IPS-18a (cell line): Measurements from ENCODE around the gene CXCL6.

Experiments
- H3K27ac ChIP-seq: one replicate; pipeline ENCODE4 v1.5.1; 2013; ENCODE audit warnings: low read length
- H3K27me3 ChIP-seq: one replicate; pipeline ENCODE4 v1.6.1; 2013; ENCODE audit warnings: mild to moderate bottlenecking, low read length; ENCODE audit not compliant: control insufficient read depth, insufficient read depth
- H3K36me3 ChIP-seq: one replicate; pipeline ENCODE4 v1.6.1; 2013; ENCODE audit warnings: low read depth, low read length; ENCODE audit not compliant: control insufficient read depth
- H3K4me1 ChIP-seq: one replicate; pipeline ENCODE4 v1.6.1; 2013; ENCODE audit warnings: low read depth, low read length; ENCODE audit not compliant: control insufficient read depth
- H3K4me3 ChIP-seq: one replicate; pipeline ENCODE4 v1.5.1; 2013; ENCODE audit warnings: low read length
- H3K9ac ChIP-seq: one replicate; pipeline ENCODE4 v1.6.1; 2013; ENCODE audit warnings: mild to moderate bottlenecking, low read length, moderate library complexity
- H3K9me3 ChIP-seq: one replicate; pipeline ENCODE4 v1.6.1; 2013; ENCODE audit warnings: low read depth, low read length; ENCODE audit not compliant: control insufficient read depth

The CXCL6 gene

GRCh38 chr4:73821325-73821724 lies 15.2 kb upstream of the CXCL6 start:
- Histone ChIP-seq H3K27me3 (no peaks in the 10 kb centered on the region), H3K27ac (no peak overlapping the region), H3K9ac (no peak overlapping the region), H3K4me3 (no peak overlapping the region), H3K36me3 (no peaks in the 10 kb centered on the region), H3K4me1 (no peaks in the 10 kb centered on the region), H3K9me3 (no peaks in the 10 kb centered on the region)

- Histone ChIP-seq H3K4me3 (no peak overlapping the region), H3K9me3 (no peaks in the 10 kb centered on the region), H3K4me1 (no peaks in the 10 kb centered on the region), H3K27ac (no peak overlapping the region), H3K36me3 (no peaks in the 10 kb centered on the region), H3K9ac (no peak overlapping the region), H3K27me3 (no peaks in the 10 kb centered on the region)
Observed at GRCh38 chr4:73822389-73822788, 14.1 kb upstream of the CXCL6 start.

GRCh38 chr4:73822812-73823504 lies 13.5 kb upstream of the CXCL6 start:
- no peak overlapping the region for H3K9ac ChIP-seq
- H3K27me3 ChIP-seq: no peaks in the 10 kb centered on the region

DNA sequence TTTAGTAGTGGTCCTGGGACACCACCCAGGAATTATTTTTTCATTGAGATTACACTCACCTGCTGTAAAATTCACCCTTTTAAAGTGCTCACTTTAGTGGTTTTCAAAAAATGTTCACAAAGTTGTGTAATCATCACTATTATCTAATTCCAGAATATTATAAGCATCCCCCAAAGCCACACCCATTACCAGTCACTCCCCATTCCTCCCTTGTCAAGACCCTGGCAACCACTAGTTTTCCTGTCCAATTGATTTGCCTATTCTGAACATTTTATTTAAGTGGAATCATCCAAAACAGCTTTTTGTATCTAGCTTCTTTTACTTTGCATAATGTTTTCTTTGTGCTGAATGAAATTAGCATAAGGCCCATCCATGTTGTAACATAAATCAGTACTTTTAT lies 12.7 kb upstream of the CXCL6 start:
- Histone ChIP-seq H3K9ac (no peak overlapping the region), H3K27ac (no peak overlapping the region), H3K4me3 (no peak overlapping the region), H3K36me3 (no peaks in the 10 kb centered on the region), H3K4me1 (no peaks in the 10 kb centered on the region), H3K9me3 (peaks cover 5% of the 10 kb centered on the region), H3K27me3 (no peaks in the 10 kb centered on the region)

More at GRCh38 chr4:73822812-73823504, 13.5 kb upstream of the CXCL6 start:
- Histone ChIP-seq H3K27ac (no peak overlapping the region), H3K36me3 (no peaks in the 10 kb centered on the region), H3K4me3 (no peak overlapping the region), H3K4me1 (no peaks in the 10 kb centered on the region), H3K9me3 (peaks cover 3% of the 10 kb centered on the region)

- H3K27ac ChIP-seq: no peak overlapping the region
- H3K4me3 ChIP-seq: no peak overlapping the region
- H3K36me3 ChIP-seq: no peaks in the 10 kb centered on the region
- H3K9me3 ChIP-seq: peaks cover 5% of the 10 kb centered on the region
- no peaks in the 10 kb centered on the region for H3K27me3 ChIP-seq
- H3K9ac ChIP-seq: no peak overlapping the region
- H3K4me1 ChIP-seq: no peaks in the 10 kb centered on the region
Observed at GRCh38 chr4:73828956-73829355, 7.5 kb upstream of the CXCL6 start.

DNA sequence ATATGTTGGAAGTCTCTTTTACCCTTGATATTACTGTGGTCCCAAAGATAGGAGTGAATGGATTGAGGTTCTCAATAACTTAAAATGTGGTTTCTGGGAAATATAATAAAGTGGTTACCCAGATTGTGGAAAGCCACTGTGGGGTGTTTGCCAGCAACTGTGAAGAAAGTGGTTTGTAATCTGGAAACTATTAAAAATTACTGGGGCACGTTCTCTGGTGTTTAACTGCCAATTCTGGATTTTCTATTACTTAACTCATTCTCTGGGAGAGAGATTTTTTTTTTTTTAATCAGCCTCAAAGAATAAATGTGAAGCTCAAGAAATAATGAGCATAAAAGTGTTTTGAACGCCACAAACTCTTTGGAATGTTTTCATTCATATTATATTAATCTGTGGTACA lies 4.9 kb upstream of the CXCL6 start:
- Histone ChIP-seq H3K9ac (no peak overlapping the region), H3K9me3 (peaks cover 5% of the 10 kb centered on the region), H3K4me1 (no peaks in the 10 kb centered on the region), H3K27ac (no peak overlapping the region), H3K27me3 (no peaks in the 10 kb centered on the region), H3K4me3 (no peak overlapping the region), H3K36me3 (no peaks in the 10 kb centered on the region)

DNA sequence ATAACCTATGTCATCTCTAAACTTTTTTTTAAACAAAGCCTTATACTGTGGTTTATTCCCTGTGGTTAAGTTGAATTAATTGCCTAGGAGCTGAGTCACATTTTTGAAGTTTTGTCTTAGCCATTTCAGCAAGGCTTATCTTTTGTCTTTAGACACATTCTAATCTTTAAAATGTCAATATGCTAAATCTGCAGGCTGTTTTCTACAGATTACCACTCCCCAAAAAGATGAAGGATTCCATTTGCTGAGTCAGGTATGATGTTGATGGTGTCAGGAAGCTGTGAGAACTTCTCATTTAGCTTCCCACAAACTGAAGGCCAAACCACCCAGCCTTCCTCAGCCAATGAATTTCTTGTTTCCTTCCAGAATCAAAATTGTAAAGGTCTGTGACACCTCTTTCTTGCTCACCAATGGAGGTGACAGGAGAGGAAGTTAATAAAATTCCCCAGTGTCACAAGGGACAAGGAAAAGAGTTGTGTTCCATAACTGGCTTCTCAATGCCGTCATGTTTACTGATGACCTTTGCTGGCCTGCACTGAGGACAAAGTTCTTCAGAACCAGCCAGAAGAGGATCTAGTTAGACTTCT lies 3.7 kb upstream of the CXCL6 start:
- Histone ChIP-seq H3K9ac (no peak overlapping the region), H3K27ac (no peak overlapping the region)

GRCh38 chr4:73839071-73839470 lies 2.6 kb downstream of the CXCL6 start:
- no peak overlapping the region for H3K9ac ChIP-seq
- no peaks in the 10 kb centered on the region for H3K4me1 ChIP-seq
- H3K36me3 ChIP-seq: no peaks in the 10 kb centered on the region
- no peaks in the 10 kb centered on the region for H3K9me3 ChIP-seq
- peaks cover 15% of the 10 kb centered on the region for H3K27me3 ChIP-seq
- H3K27ac ChIP-seq: no peak overlapping the region
- H3K4me3 ChIP-seq: no peak overlapping the region

More for the DNA sequence above, 3.7 kb upstream of the CXCL6 start:
- Histone ChIP-seq H3K9me3 (peaks cover 4% of the 10 kb centered on the region), H3K27me3 (peaks cover 11% of the 10 kb centered on the region), H3K4me3 (no peak overlapping the region), H3K4me1 (no peaks in the 10 kb centered on the region), H3K36me3 (no peaks in the 10 kb centered on the region)

DNA sequence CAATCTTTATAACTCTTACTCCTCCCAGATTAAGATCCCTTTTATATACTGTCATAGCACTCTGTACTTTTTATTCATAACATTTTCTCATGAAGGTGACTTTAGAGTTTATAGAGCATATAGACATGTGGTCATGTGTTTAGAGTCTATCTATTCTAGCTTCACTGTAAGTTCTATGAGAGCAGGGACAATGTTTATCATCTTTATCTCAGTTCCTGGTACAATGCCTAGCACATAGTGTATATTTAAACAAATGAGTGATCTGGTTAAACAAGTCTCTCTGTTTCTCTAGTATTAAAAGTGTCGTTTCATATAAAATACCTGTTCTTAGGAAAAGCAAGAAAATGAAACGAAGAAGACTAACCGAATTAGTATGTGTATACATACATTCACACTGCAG lies 3.2 kb downstream of the CXCL6 start:
- Histone ChIP-seq H3K9ac (no peak overlapping the region), H3K4me3 (no peak overlapping the region), H3K27me3 (peaks cover 15% of the 10 kb centered on the region), H3K4me1 (peaks cover 3% of the 10 kb centered on the region), H3K36me3 (no peaks in the 10 kb centered on the region), H3K27ac (no peak overlapping the region), H3K9me3 (no peaks in the 10 kb centered on the region)

GRCh38 chr4:73841243-73841925 lies 4.9 kb downstream of the CXCL6 start:
- H3K36me3 ChIP-seq: no peaks in the 10 kb centered on the region
- H3K27me3 ChIP-seq: peaks cover 15% of the 10 kb centered on the region
- no peak overlapping the region for H3K27ac ChIP-seq
- no peak overlapping the region for H3K4me3 ChIP-seq
- H3K9ac ChIP-seq: no peak overlapping the region
- H3K9me3 ChIP-seq: no peaks in the 10 kb centered on the region
- H3K4me1 ChIP-seq: peaks cover 6% of the 10 kb centered on the region

GRCh38 chr4:73842696-73843095 lies 6.2 kb downstream of the CXCL6 start:
- Histone ChIP-seq H3K4me1 (peaks cover 6% of the 10 kb centered on the region), H3K27ac (no peak overlapping the region), H3K27me3 (peaks cover 4% of the 10 kb centered on the region)

More at GRCh38 chr4:73842696-73843095, 6.2 kb downstream of the CXCL6 start:
- Histone ChIP-seq H3K9me3 (no peaks in the 10 kb centered on the region), H3K4me3 (no peak overlapping the region), H3K36me3 (no peaks in the 10 kb centered on the region), H3K9ac (no peak overlapping the region)
